Astrocyte (in vitro differentiated cells and primary cell): ENCODE data around the gene PLEKHA7. TPM values are rescaled to one million over a fixed set of nuclear protein-coding genes. Genes with fewer than 3 reads are reported as not detected.

Source experiments
- DNase-seq: peaks from one replicate; pipeline ENCODE4 v3.0.0-alpha.2; 2010; ENCODE audit warnings: low read depth
- FAIRE-seq: peaks from 2 replicates; lab custom pipeline; 2011; peaks lifted over from hg19 to GRCh38; lab: Jason Lieb, UNC
- H2AFZ ChIP-seq: 2 replicates; pipeline ENCODE4 v1.6.0; 2012; ENCODE audit warnings: low read depth, low read length, inconsistent platforms
- H3K27ac ChIP-seq: 2 replicates; pipeline ENCODE4 v1.5.1; 2011; ENCODE audit warnings: low read depth, low read length, inconsistent platforms
- H3K27me3 ChIP-seq: 2 replicates; pipeline ENCODE4 v1.6.0; 2011; ENCODE audit warnings: low read length, inconsistent platforms; ENCODE audit not compliant: insufficient read depth
- H3K36me3 ChIP-seq: 2 replicates; pipeline ENCODE4 v1.5.1; 2011; ENCODE audit warnings: low read length, inconsistent platforms; ENCODE audit not compliant: insufficient read depth
- H3K4me1 ChIP-seq: 2 replicates; pipeline ENCODE4 v1.5.1; 2011; ENCODE audit warnings: low read length, inconsistent platforms; ENCODE audit not compliant: insufficient read depth
- H3K4me2 ChIP-seq: 2 replicates; pipeline ENCODE4 v1.6.0; 2012; ENCODE audit warnings: low read length, inconsistent platforms
- H3K4me3 ChIP-seq: 2 replicates; pipeline ENCODE4 v1.5.1; 2011; ENCODE audit warnings: low read depth, mild to moderate bottlenecking, low read length, inconsistent platforms; ENCODE audit not compliant: insufficient read depth
- H3K79me2 ChIP-seq: 2 replicates; pipeline ENCODE4 v1.6.0; 2012; ENCODE audit warnings: mild to moderate bottlenecking, low read length, inconsistent platforms; ENCODE audit not compliant: insufficient read depth
- H3K9ac ChIP-seq: 2 replicates; pipeline ENCODE4 v1.6.0; 2012; ENCODE audit warnings: mild to moderate bottlenecking, low read length, inconsistent platforms
- H3K9me3 ChIP-seq: 2 replicates; pipeline ENCODE4 v1.5.1; 2012; ENCODE audit warnings: low read depth, mild to moderate bottlenecking, low read length, inconsistent platforms; ENCODE audit not compliant: insufficient read depth
- H4K20me1 ChIP-seq: 2 replicates; pipeline ENCODE4 v1.6.0; 2012; ENCODE audit warnings: low read length, inconsistent platforms; ENCODE audit not compliant: insufficient read depth
- H3K27ac Mint-ChIP-seq: one replicate; pipeline ENCODE4 v1.8.0; 2021; ENCODE audit warnings: mild to moderate bottlenecking, mixed read lengths; ENCODE audit not compliant: unreplicated experiment
- H3K27me3 Mint-ChIP-seq: one replicate; pipeline ENCODE4 v1.8.0; 2021; ENCODE audit warnings: low read depth, mixed read lengths; ENCODE audit not compliant: unreplicated experiment
- H3K36me3 Mint-ChIP-seq: one replicate; pipeline ENCODE4 v1.8.0; 2021; ENCODE audit warnings: low read depth, mixed read lengths; ENCODE audit not compliant: unreplicated experiment
- H3K4me1 Mint-ChIP-seq: one replicate; pipeline ENCODE4 v1.8.0; 2021; ENCODE audit warnings: low read depth, mixed read lengths; ENCODE audit not compliant: unreplicated experiment
- H3K4me3 Mint-ChIP-seq: one replicate; pipeline ENCODE4 v1.8.0; 2021; ENCODE audit warnings: mild to moderate bottlenecking, moderate library complexity, mixed read lengths; ENCODE audit not compliant: unreplicated experiment
- H3K9me3 Mint-ChIP-seq: one replicate; pipeline ENCODE4 v1.8.0; 2021; ENCODE audit warnings: mild to moderate bottlenecking, mixed read lengths; ENCODE audit not compliant: unreplicated experiment
- CTCF ChIP-seq: IDR thresholded peaks from 2 replicates; pipeline ENCODE4 v1.5.1; 2011; ENCODE audit warnings: low read depth, mild to moderate bottlenecking, inconsistent platforms, low read length, moderate library complexity; ENCODE audit not compliant: insufficient read depth
- EZH2 ChIP-seq: IDR thresholded peaks from 2 replicates; pipeline ENCODE4 v1.6.1; 2012; ENCODE audit warnings: mild to moderate bottlenecking, low read length, inconsistent platforms; ENCODE audit not compliant: insufficient read depth
- total RNA-seq: library from RNA; stranded (reverse); gene quantifications from 2 replicates; pipeline ENCODE4 v1.2.1, GENCODE V29; 2021

Gene PLEKHA7
- total RNA-seq, 1 donor from 2014 or later: 5.7 TPM

GRCh38 chr11:16769386-16769785, 244.8 kb downstream of the PLEKHA7 start:
- H3K4me1 ChIP-seq: no peaks in the 10 kb centered on the region
- H3K27ac ChIP-seq: no peak overlapping the region
- H3K4me2 ChIP-seq: no peak overlapping the region
- H3K27me3 Mint-ChIP-seq: peaks cover 6% of the 10 kb centered on the region
- no peaks in the 10 kb centered on the region for H3K36me3 ChIP-seq
- no peak overlapping the region for H3K9ac ChIP-seq
- no peak for DNase-seq
- no peak for FAIRE-seq
- H2AFZ ChIP-seq: no peak overlapping the region
- H3K4me3 Mint-ChIP-seq: no peak overlapping the region
- no peaks in the 10 kb centered on the region for H3K9me3 ChIP-seq
- TF ChIP-seq CTCF (no peak), EZH2 (no peak)
- H3K36me3 Mint-ChIP-seq: peaks cover 1% of the 10 kb centered on the region
- H4K20me1 ChIP-seq: no peaks in the 10 kb centered on the region
- no peak overlapping the region for H3K4me3 ChIP-seq
- H3K27me3 ChIP-seq: peaks cover 10% of the 10 kb centered on the region
- no peaks in the 10 kb centered on the region for H3K9me3 Mint-ChIP-seq
- H3K4me1 Mint-ChIP-seq: no peaks in the 10 kb centered on the region
- no peaks in the 10 kb centered on the region for H3K79me2 ChIP-seq
- H3K27ac Mint-ChIP-seq: no peak overlapping the region

GRCh38 chr11:16767957-16768356, 246.3 kb downstream of the PLEKHA7 start:
- Histone ChIP-seq H3K4me2 (no peak overlapping the region), H3K9me3 (no peaks in the 10 kb centered on the region), H3K9ac (no peak overlapping the region), H3K36me3 (no peaks in the 10 kb centered on the region), H3K27me3 (peaks cover 6% of the 10 kb centered on the region), H3K4me1 (no peaks in the 10 kb centered on the region), H3K79me2 (no peaks in the 10 kb centered on the region), H2AFZ (no peak overlapping the region), H3K27ac (no peak overlapping the region), H3K4me3 (no peak overlapping the region), H4K20me1 (no peaks in the 10 kb centered on the region)
- peaks cover 2% of the 10 kb centered on the region for H3K27me3 Mint-ChIP-seq
- no peak overlapping the region for H3K27ac Mint-ChIP-seq
- no peaks in the 10 kb centered on the region for H3K9me3 Mint-ChIP-seq
- H3K36me3 Mint-ChIP-seq: no peaks in the 10 kb centered on the region
- TF ChIP-seq EZH2 (no peak), CTCF (no peak)
- peaks cover 1% of the 10 kb centered on the region for H3K4me1 Mint-ChIP-seq
- FAIRE-seq: no peak
- no peak overlapping the region for H3K4me3 Mint-ChIP-seq
- DNase-seq: no peak

- Histone ChIP-seq H3K79me2 (no peaks in the 10 kb centered on the region), H2AFZ (no peak overlapping the region), H3K9ac (no peak overlapping the region), H3K4me3 (no peak overlapping the region), H3K27me3 (peaks cover 3% of the 10 kb centered on the region), H3K27ac (no peak overlapping the region), H3K36me3 (no peaks in the 10 kb centered on the region), H3K4me1 (peaks cover 4% of the 10 kb centered on the region), H3K9me3 (no peaks in the 10 kb centered on the region), H4K20me1 (no peaks in the 10 kb centered on the region), H3K4me2 (no peak overlapping the region)
- H3K27me3 Mint-ChIP-seq: peaks cover 2% of the 10 kb centered on the region
- peaks cover 5% of the 10 kb centered on the region for H3K4me1 Mint-ChIP-seq
- DNase-seq (no peak), FAIRE-seq (no peak)
- TF ChIP-seq CTCF (no peak), EZH2 (no peak)
- H3K27ac Mint-ChIP-seq: no peak overlapping the region
- no peak overlapping the region for H3K4me3 Mint-ChIP-seq
- no peaks in the 10 kb centered on the region for H3K9me3 Mint-ChIP-seq
- H3K36me3 Mint-ChIP-seq: no peaks in the 10 kb centered on the region
Observed at GRCh38 chr11:16767137-16767536, 247.1 kb downstream of the PLEKHA7 start.
